ENCODE results near the gene SEMA4B. TPM values are rescaled to one million over a fixed set of nuclear protein-coding genes. Genes with fewer than 3 reads are reported as not detected.

SEMA4B gene
- total and polyA plus RNA-seq, 9 of the 15 experiments (the other 6 are each of a cell fraction or from before 2014, with no cell fraction given) = 1.3 to 33.6 (median 11.0) TPM

GRCh38 chr15:90201944-90202375 is 830 bp downstream of the SEMA4B start:
- Histone ChIP-seq H2AFZ (ENCODE audit: low read depth, low read length) (no peak overlapping the region), H3K4me3 (peak overlapping the region; percentile 83), H3K9me1 (ENCODE audit: control insufficient read depth, insufficient read depth, low read length) (no peaks in the 10 kb centered on the region), H3K79me2 (ENCODE audit: control insufficient read depth, insufficient read depth, low read length) (peaks cover 75% of the 10 kb centered on the region), H3K9me3 (replicated peaks; ENCODE audit: control insufficient read depth, insufficient read depth, low read depth, low read length) (no peaks in the 10 kb centered on the region), H3K9ac (ENCODE audit: insufficient read depth in 1 of 2, low read depth in 2 of 2, low read length in 2 of 2) (peak overlapping the region; percentile 64 to 93), H3K4me1 (replicated peaks in 1 of 2; ENCODE audit: control insufficient read depth in 2 of 2, insufficient read depth in 2 of 2, low read length in 2 of 2) (peaks cover 26 to 33% of the 10 kb centered on the region in 2 experiments; a peak in 4 of 5 replicates), H3K27ac (ENCODE audit: extremely low read depth, low read depth, low read length) (peak overlapping the region; percentile 63; the same call in 1 of the 3 replicates), H3K36me3 (ENCODE audit: control insufficient read depth, insufficient read depth, low read length) (peaks cover 44% of the 10 kb centered on the region; the same call in 2 of the 3 replicates), H4K20me1 (replicated peaks; ENCODE audit: control insufficient read depth, insufficient read depth, low read length) (0 out of 2 replicates have a peak, but pooled peaks cover 12% of the 10 kb centered on the region), H3K27me3 (ENCODE audit: control insufficient read depth in 2 of 2, insufficient read depth in 2 of 2, low read length in 2 of 2) (no peaks in the 10 kb centered on the region), H3K4me2 (ENCODE audit: insufficient read depth, low read length) (peak overlapping the region; percentile 79)
- ATAC-seq (no peak; the same call in 1 of the 3 replicates), DNase-seq (ENCODE audit: extremely low read depth in 1 of 4, low spot score in 3 of 4) (peak in 2 of 4 experiments; percentile 37 to 45), FAIRE-seq (no peak)
- BruUV-seq (replicated peaks) = no TSS peak
- TF ChIP-seq PATZ1 (CRISPR knock-in tag; IDR thresholded peaks at IDR 0.05; ENCODE audit: borderline replicate concordance) = no peak
- TF ChIP-seq GABPB1 (CRISPR knock-in tag; IDR thresholded peaks at IDR 0.05) = 0 out of 2 replicates have a peak, but pooled peaks have one; percentile 17
- 36% methylated on average over 22 of the region's 25 CpGs for WGBS (ENCODE audit: insufficient coverage, low coverage, missing lambda C conversion rate)
- in situ Hi-C loops (cut with MboI) = no loop called here
- POLR2A ChIA-PET = interaction anchor here (0.7 to 4.2 kb wide), 8 partner anchors 12 to 308 kb away, joined by 3 to 24 read pairs (median 4); partner anchors contain the start of genes AP3S2, CIB1, GDPGP1 and NGRN
- intact Hi-C loops (cut with micrococcal nuclease) = loop anchor here (2.0 kb wide), 1 partner anchor 17 kb away; no protein-coding TSS in a partner anchor
- CTCF ChIA-PET (ENCODE audit: low intra/inter-chr PET ratio) = interaction anchor here (0.7 kb wide), 1 partner anchor 58 kb away, joined by 3 read pairs; no protein-coding TSS in a partner anchor
